NCI-H2227 (cell line): ENCODE results near the gene TBRG1.

Experiments used
- DNase-seq: peaks from one replicate; lab custom pipeline; 2025; ENCODE audit not compliant: unreplicated experiment; lab: John Stamatoyannopoulos, UW

The TBRG1 gene

DNA sequence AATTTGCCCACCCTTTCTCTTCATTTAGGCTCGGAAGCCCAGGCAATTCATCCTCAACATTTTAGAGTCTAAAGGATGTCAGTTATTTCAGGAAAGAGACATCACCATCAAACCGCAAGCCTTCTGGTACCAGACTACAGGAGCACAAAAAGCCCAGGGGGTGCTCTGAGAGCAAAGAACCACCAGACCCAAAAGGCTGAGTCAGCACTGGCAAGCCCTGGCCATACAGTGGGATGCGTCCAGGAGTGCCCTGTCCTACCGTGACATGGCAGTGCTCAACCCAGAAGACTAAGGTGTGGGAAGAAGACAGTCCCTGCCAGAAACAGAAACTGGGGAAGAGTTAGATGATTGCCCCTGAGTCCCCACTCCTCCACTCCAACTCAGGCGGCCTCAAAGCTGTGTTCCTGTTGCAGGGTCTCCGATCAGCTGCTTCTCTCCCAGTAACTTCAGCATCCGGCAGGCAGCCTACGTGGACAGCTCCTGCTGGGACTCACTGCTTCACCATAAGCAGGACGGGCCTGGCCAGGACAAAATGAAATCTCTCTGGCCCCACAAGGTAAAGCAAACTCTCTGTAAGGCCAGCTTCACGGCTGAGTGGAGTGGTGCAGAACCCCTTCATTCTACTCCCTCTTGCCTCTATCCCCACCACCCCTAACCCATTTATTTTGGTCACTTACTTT, 10.0 kb upstream of the TBRG1 start:
- DNase-seq, result no peak

- DNase-seq, result no peak
These were observed 3.8 kb upstream of the TBRG1 start for GRCh38 chr11:124618863-124619262.

GRCh38 chr11:124623861-124624525, 1.3 kb downstream of the TBRG1 start:
- DNase-seq, result no peak

DNA sequence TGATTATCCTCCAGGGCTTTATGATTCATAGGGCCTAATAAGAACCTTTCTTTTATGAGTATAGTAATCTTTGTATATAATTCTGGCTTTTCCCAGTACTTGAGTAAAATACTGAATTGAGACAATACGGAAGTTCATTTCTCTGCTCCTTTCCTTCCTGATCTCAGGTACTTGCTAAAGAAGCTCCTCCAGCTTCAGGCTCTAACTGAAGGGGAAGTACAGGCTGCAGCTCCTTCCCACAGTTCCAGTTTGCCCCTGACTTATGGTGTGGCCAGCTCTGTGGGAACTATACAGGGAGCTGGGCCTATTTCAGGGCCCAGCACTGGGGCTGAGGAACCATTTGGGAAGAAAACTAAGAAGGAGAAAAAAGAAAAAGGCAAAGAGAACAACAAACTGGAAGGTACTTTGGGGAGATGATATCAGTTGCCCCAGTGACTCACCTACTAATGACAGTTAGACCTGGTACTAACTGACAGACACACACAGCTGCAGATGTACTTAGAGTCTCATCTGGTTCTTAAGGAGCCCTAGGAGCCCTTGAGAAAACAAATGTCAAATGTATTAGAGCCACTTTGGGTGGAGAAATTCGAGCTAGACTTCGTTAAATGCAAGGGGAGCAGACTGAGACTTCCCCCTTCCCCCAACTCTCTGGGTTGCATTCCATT, 3.0 kb downstream of the TBRG1 start:
- no peak for DNase-seq

- no peak for DNase-seq
These were observed 4.9 kb downstream of the TBRG1 start for GRCh38 chr11:124627546-124627945.

- no peak for DNase-seq
These were observed 7.3 kb downstream of the TBRG1 start for GRCh38 chr11:124629961-124630360.

- DNase-seq, result no peak
These were observed 10.7 kb downstream of the TBRG1 start for GRCh38 chr11:124633355-124633754.

DNA sequence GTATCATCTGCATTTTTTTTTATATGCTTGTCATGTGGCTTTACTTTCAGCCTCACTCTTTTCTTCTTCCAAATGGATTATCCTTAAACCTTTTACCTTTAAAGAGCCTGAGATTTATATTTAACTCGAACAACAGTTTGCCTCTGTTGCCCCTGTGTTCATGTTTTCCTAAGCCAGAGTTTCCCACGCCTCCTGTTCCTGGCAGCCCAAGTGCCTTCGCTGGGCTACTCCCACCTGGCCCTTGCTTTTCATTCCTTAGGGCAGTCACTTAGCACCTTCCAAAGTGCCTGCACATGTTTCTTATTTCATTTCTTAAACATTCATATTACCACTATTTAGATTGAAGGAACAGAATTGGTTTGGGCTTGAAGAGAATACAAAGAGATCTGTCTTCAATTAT, 13.3 kb downstream of the TBRG1 start:
- no peak for DNase-seq

DNA sequence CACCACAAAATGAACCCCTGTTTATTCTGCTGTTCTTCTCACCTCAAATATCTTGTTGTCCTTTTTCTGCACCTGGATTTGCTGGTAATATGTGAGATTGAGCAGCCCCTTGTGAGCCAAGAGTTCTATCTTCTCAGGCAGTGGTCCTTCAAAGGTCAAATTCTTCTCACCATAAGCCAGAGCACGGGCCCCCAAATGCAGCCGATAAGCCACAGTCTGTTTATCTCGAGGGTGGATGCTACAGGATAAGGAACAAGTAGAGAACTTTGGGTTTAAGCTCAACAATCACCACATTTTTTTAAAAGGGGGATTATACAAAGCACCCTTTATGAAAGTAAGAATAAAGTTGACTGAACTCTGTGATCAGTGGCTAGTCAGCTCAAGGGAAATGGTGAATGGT, 15.8 kb downstream of the TBRG1 start:
- no peak for DNase-seq

DNA sequence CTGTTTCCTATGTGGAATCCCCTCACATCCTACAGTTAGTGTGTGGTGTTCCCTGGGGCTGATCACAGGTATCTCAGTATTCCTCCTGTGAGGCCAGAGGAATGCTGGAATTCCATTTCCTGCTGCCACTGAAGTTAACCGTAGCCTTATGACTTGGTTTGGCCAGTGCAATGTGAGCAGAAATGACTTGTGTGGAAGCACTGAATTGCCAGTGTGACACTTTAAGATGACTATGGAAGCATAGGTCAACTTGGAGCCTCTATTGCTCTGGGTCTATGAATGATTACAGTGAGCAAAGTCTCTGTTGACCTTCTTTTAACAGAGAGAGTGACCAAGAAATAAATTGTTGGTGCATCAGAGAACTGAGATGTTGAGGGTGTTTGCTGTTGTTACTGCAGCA, 16.5 kb downstream of the TBRG1 start:
- no peak for DNase-seq

DNA sequence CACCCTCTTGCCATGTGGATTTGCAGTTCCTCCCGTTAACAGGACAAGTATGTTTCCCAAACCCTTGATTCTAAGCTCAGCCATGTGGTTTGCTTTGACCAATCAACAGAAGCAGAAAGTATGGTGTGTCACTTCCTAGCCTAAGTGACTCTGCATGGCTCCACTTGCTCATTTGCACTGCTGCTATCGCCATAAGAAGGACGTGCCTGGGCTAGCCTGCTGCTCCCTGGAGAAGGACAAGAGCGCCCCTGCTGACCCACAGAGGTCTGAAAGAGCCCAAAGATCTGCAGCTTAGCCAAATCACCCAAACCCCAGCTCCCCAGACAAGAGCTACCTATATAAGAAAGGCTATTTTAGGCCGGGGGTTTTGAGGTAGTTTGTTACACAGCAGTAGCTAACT, 18.0 kb downstream of the TBRG1 start:
- DNase-seq, result no peak

GRCh38 chr11:124642628-124643027, 20.0 kb downstream of the TBRG1 start:
- DNase-seq, result no peak

- DNase-seq, result no peak
These were observed 20.5 kb downstream of the TBRG1 start for GRCh38 chr11:124643042-124643604.

GRCh38 chr11:124643605-124644425, 21.2 kb downstream of the TBRG1 start:
- DNase-seq, result no peak

DNA sequence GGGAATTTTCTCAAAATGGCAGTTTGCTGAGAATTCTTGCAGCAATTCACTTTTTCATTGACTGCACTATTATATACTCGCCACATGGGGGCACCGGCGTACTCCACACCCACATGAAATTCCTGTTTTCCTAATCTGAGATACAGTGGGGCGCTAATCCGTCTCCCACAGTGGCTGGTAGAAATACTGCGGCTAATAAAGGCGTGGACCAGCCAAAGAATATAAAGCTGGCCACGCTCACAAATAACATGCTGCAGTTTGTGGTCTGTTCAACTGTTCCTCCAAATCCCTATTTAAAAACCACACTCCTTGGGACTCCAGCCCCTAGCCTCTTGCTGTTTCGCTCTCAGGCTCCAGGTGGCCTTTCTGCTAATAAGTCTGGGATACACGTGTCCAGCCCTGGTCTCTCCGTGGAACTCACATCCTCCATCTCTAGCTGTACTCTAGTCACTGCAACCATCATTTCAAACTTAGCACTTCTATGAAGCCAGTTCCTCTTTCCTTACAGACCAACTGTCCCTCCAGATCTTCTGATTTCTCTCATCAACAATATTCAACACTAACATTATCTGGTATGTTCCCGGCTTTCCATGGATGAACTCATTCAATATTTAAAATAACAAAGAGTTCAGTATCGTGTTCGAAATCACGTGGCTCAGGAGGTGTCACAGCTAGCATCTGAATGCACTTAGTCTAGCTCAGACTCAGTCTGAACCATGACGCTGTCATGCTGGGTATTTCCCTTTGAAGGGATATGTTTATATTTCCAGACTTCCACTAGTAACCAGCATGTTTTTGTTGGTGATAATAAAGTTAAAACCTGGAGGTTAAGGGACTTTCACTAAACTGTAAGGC, 22.0 kb downstream of the TBRG1 start:
- peak; percentile 73 for DNase-seq

GRCh38 chr11:124646148-124646547, 23.5 kb downstream of the TBRG1 start:
- no peak for DNase-seq

DNA sequence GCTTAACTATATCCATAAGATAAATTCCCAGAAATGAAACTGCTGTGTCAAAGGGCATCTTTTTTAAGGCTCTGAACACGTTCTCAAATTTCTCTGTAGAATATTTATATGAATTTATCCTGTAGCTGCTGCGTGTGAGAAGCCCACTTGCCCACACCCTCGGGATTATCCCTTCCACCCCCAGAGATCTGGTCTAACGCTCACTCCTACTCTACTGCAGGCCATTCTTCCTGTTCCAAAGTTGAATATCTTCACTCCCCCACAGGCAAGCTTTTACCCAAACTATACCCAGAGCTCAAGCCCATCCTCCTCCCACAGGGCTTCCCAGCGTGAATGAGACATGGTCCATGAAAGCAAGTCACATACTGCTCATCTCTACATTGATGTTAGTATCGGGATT, 25.9 kb downstream of the TBRG1 start:
- no peak for DNase-seq

DNA sequence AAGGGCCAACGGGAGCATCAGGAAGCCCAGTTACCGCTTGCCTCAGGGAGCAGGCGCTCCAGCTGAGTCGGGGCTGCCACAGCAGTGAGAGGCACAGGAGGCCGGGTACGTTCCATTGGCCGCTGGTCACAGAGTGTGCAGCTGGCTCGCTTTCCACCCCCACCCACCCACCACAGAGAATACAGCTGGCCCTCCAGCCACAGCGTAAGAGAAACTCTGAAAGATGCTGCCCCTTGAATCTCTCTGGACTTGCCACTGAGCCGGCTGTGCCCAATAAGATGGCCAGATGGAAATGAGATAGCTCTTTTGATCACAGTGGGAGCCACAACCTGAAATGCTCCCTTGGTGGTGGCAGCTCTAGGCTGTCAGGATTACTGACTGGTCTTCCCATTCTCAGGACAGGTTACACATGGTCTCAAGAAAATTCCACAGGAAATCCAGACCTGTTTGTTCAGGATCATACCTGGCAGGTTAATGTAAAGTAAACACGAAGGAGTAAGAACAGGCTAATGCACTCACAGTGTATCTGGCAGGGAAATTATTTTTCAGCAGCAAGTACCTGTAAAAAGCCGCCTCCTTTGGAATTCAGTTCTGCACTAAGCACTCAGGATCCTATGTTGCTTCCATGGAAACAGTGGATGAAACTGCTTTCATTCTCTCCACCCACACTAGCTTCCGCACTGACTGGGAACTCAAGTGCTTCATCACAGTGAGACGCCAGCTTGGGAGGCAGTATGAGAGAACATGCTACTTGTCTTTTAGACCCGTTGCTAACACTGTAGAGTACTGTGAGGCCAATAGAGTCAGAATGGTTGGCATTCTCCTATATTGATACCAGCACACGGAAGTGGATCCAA, 34.3 kb downstream of the TBRG1 start:
- peak; percentile 67 for DNase-seq

DNA sequence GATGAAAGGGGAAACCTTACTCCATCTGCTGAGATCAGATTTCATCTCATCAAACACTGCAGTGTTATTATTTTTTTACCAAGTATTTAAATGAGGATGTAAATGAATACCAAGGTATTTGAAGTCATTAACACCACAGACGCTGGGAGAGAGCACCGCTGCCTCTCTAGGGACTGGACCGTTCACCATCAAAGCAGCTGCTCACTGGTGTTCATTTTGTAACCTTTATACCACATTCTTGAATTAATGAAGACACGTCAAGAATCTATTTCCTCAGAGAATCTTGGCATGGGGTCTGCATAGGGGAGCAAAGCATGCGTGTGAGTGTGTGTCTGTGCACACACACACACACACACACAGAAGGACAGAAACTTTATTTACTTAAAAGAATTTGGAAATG, 35.2 kb downstream of the TBRG1 start:
- no peak for DNase-seq
